CD14-positive monocyte (primary cell): ENCODE results near the gene RAB3C. TPM values are rescaled to one million over a fixed set of nuclear protein-coding genes. Genes with fewer than 3 reads are reported as not detected.

ENCODE experiments used
- DNase-seq, 3 donors: peaks; one replicate each; pipeline ENCODE4 v3.0.0-alpha.2; 2011 to 2022
- H2AFZ ChIP-seq: 2 replicates; pipeline ENCODE4 v1.6.0; 2012; ENCODE audit warnings: mild to moderate bottlenecking, low read depth, low read length, inconsistent platforms; ENCODE audit not compliant: insufficient read depth, poor library complexity, severe bottlenecking
- H3K27ac ChIP-seq, 2 donors: 1 replicate in 1 of 2; 2 replicates in 1 of 2; pipeline ENCODE4 v1.5.1; 2012 to 2013; ENCODE audit warnings: low read length in 2 of 2, control low read depth in 1 of 2, inconsistent platforms in 1 of 2, low read depth in 1 of 2, mild to moderate bottlenecking in 1 of 2
- H3K27me3 ChIP-seq, 2 donors: one replicate each; pipeline versions ENCODE4 v1.6.0 to v1.6.1; 2011 to 2013; ENCODE audit warnings: low read length in 2 of 2; ENCODE audit not compliant: control insufficient read depth in 2 of 2, insufficient read depth in 2 of 2
- H3K36me3 ChIP-seq, 2 donors: replicated peaks in 1 of 2; 1 replicate in 1 of 2; 2 replicates in 1 of 2; pipeline versions ENCODE4 v1.5.1 to v1.6.1; 2012 to 2013; ENCODE audit warnings: low read length in 2 of 2, control low read depth in 1 of 2, inconsistent platforms in 1 of 2, mild to moderate bottlenecking in 1 of 2; ENCODE audit not compliant: insufficient read depth in 2 of 2, control insufficient read depth in 1 of 2
- H3K4me1 ChIP-seq, 2 donors: 1 replicate in 1 of 2; 2 replicates in 1 of 2; pipeline versions ENCODE4 v1.5.1 to v1.6.1; 2012 to 2013; ENCODE audit warnings: low read length in 2 of 2, control low read depth in 1 of 2, inconsistent platforms in 1 of 2, mild to moderate bottlenecking in 1 of 2, moderate library complexity in 1 of 2; ENCODE audit not compliant: insufficient read depth in 2 of 2, control insufficient read depth in 1 of 2
- H3K4me2 ChIP-seq: replicated peaks from 2 replicates; pipeline ENCODE3; 2012; ENCODE audit warnings: low read length, moderate library complexity, mild to moderate bottlenecking; ENCODE audit not compliant: poor library complexity, severe bottlenecking; ENCODE audit errors: extremely low read depth
- H3K4me3 ChIP-seq, 3 experiments: fragments of 200-600 bp in 1 of 3; sonication (generic) in 1 of 3; replicated peaks in 1 of 3; 1 replicate in 2 of 3; 2 replicates in 1 of 3; pipeline ENCODE4 v1.5.1; 2011 to 2013; ENCODE audit warnings: low read length in 3 of 3, mild to moderate bottlenecking in 3 of 3, control low read depth in 2 of 3, low read depth in 2 of 3, inconsistent platforms in 1 of 3, moderate library complexity in 1 of 3
- H3K79me2 ChIP-seq: 2 replicates; pipeline ENCODE4 v1.6.0; 2012; ENCODE audit warnings: mild to moderate bottlenecking, control low read depth, inconsistent platforms, low read length, moderate library complexity; ENCODE audit not compliant: insufficient read depth
- H3K9ac ChIP-seq: 2 replicates; pipeline ENCODE4 v1.6.0; 2017; ENCODE audit warnings: low read length, mild to moderate bottlenecking; ENCODE audit not compliant: insufficient read depth, poor library complexity, severe bottlenecking
- H3K9me3 ChIP-seq, 2 donors: replicated peaks in 1 of 2; 1 replicate in 1 of 2; 2 replicates in 1 of 2; pipeline versions ENCODE4 v1.5.1 to v1.6.1; 2012 to 2013; ENCODE audit warnings: low read length in 2 of 2, control low read depth in 1 of 2; ENCODE audit not compliant: control insufficient read depth in 1 of 2, insufficient read depth in 1 of 2
- H4K20me1 ChIP-seq: 2 replicates; pipeline ENCODE4 v1.6.0; 2012; ENCODE audit warnings: mild to moderate bottlenecking, low read length, control low read depth, moderate library complexity; ENCODE audit not compliant: insufficient read depth
- H3K27ac Mint-ChIP-seq, 7 donors: one replicate each; pipeline ENCODE4 v1.8.0; 2020; ENCODE audit warnings: mild to moderate bottlenecking in 7 of 7, mixed read lengths in 7 of 7, moderate library complexity in 6 of 7, inconsistent platforms in 2 of 7
- H3K27me3 Mint-ChIP-seq, 3 donors: one replicate each; pipeline ENCODE4 v1.8.0; 2021 to 2022; ENCODE audit warnings: low read depth in 3 of 3, mild to moderate bottlenecking in 3 of 3, mixed read lengths in 3 of 3, moderate library complexity in 3 of 3, inconsistent platforms in 1 of 3
- H3K36me3 Mint-ChIP-seq, 2 donors: one replicate each; pipeline ENCODE4 v1.8.0; 2020; ENCODE audit warnings: mixed read lengths in 2 of 2, inconsistent platforms in 1 of 2, mild to moderate bottlenecking in 1 of 2
- H3K4me1 Mint-ChIP-seq: one replicate; pipeline ENCODE4 v1.8.0; 2020; ENCODE audit warnings: mild to moderate bottlenecking, mixed read lengths
- H3K4me3 Mint-ChIP-seq, 2 donors: one replicate each; pipeline ENCODE4 v1.8.0; 2020; ENCODE audit warnings: mild to moderate bottlenecking in 2 of 2, mixed read lengths in 2 of 2, moderate library complexity in 1 of 2
- H3K9me3 Mint-ChIP-seq, 7 donors: one replicate each; pipeline ENCODE4 v1.8.0; 2020 to 2022; ENCODE audit warnings: mixed read lengths in 7 of 7, mild to moderate bottlenecking in 6 of 7, moderate library complexity in 6 of 7, inconsistent platforms in 2 of 7
- WGBS: methylation state at CpG from one replicate; pipeline ENCODE4 v1.1.5; 2013; ENCODE audit warnings: missing lambda C conversion rate; ENCODE audit not compliant: insufficient coverage; 5-methylcytosine and 5-hydroxymethylcytosine counted together
- intact Hi-C, 2 donors: fragments of 100-400 bp; cut with micrococcal nuclease; formaldehyde crosslinking; loops; one replicate each; pipeline versions ENCODE4 v1.15.0 to v1.15.1; 2023
- polyA plus RNA-seq, 3 donors: library from polyadenylated mRNA; depleted of rRNA in 1 of 3; unstranded in 2 of 3; stranded (reverse) in 1 of 3; fragments of 300-500 nt in 2 of 3; fragments of >200 nt in 1 of 3; fragmentation: Illumina TruSeq in 2 of 3; gene quantifications; 1 replicate in 2 of 3; 2 replicates in 1 of 3; pipeline ENCODE4 v1.2.3, GENCODE V29; 2012 to 2021
- TF ChIP-seq, protein P1 (sequence below): fragments of 200-600 bp; IDR thresholded peaks from one replicate; pipeline ENCODE4 v1.8.0; 2022; ENCODE audit warnings: antibody characterized with exemption, mild to moderate bottlenecking

RAB3C gene
- polyA plus RNA-seq, 3 donors = under 0.01 to 0.81 TPM; not detected in 1

DNA sequence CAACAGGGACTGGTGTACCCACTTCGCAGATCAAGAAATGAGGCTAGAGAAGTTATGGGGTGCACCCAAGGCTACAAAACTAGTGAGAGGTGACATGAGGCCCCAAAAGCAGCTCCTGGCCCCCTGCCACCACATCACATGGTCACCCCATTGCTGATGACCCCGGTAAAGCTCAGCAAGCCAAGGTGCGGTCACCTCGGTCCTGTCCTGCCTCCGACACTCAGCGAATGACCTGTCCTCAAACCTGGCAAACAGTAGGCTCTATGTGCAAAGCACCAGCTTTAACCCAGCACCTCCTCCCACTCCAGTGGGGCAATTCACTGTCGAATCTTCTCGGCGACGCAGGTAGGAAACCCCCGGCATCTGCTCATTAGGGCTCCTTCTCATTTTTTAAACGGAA, 307.4 kb downstream of the RAB3C start:
- Mint-ChIP-seq H3K9me3 (no peaks in the 10 kb centered on the region), H3K27ac (no peak overlapping the region), H3K4me3 (no peak overlapping the region), H3K36me3 (no peaks in the 10 kb centered on the region), H3K27me3 (peaks cover 2 to 3% (median 2%) of the 10 kb centered on the region in 3 donors), H3K4me1 (peaks cover 12% of the 10 kb centered on the region)
- Histone ChIP-seq H3K36me3 (no peaks in the 10 kb centered on the region), H3K4me1 (no peaks in the 10 kb centered on the region), H3K9ac (no peak overlapping the region), H3K4me3 (no peak overlapping the region), H4K20me1 (no peaks in the 10 kb centered on the region), H2AFZ (no peak overlapping the region), H3K79me2 (no peaks in the 10 kb centered on the region), H3K9me3 (no peaks in the 10 kb centered on the region), H3K4me2 (no peak overlapping the region), H3K27ac (no peak overlapping the region), H3K27me3 (no peaks in the 10 kb centered on the region)
- TF ChIP-seq, protein P1, sequence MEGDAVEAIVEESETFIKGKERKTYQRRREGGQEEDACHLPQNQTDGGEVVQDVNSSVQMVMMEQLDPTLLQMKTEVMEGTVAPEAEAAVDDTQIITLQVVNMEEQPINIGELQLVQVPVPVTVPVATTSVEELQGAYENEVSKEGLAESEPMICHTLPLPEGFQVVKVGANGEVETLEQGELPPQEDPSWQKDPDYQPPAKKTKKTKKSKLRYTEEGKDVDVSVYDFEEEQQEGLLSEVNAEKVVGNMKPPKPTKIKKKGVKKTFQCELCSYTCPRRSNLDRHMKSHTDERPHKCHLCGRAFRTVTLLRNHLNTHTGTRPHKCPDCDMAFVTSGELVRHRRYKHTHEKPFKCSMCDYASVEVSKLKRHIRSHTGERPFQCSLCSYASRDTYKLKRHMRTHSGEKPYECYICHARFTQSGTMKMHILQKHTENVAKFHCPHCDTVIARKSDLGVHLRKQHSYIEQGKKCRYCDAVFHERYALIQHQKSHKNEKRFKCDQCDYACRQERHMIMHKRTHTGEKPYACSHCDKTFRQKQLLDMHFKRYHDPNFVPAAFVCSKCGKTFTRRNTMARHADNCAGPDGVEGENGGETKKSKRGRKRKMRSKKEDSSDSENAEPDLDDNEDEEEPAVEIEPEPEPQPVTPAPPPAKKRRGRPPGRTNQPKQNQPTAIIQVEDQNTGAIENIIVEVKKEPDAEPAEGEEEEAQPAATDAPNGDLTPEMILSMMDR = no peak
- intact Hi-C loops = loop anchor here (10.0 kb wide), 2 partner anchors 115 to 285 kb away; no protein-coding TSS in a partner anchor
- no peak for DNase-seq
- 92% methylated on average over 12 of the region's 12 CpGs for WGBS

DNA sequence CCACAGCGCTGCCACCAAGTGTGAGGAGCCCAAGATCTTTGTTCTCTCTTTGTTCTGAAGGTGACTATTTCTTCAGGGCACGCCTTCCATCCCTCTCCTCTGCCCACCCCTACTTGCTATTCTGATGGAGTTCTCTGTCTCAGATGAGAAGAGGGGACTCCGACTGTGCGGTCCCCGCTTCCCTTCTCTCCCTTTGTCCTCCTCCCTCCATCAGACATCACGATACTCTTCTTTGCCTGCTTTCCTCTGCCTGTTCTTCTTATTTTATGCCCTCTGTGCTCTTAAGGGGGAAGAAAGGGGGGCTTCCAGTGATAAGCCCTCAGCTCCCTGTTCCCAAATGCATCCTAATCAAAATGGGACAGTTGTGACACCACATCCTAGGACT, 307.8 kb downstream of the RAB3C start:
- H3K9me3 ChIP-seq = no peaks in the 10 kb centered on the region
- H3K4me3 ChIP-seq = no peak overlapping the region
- H2AFZ ChIP-seq = no peak overlapping the region
- Mint-ChIP-seq H3K9me3 (no peaks in the 10 kb centered on the region), H3K4me1 (peaks cover 12% of the 10 kb centered on the region), H3K36me3 (no peaks in the 10 kb centered on the region), H3K27me3 (peaks cover 2 to 3% (median 2%) of the 10 kb centered on the region in 3 donors), H3K4me3 (no peak overlapping the region), H3K27ac (no peak overlapping the region)
- H3K9ac ChIP-seq = no peak overlapping the region
- no peaks in the 10 kb centered on the region for H4K20me1 ChIP-seq
- H3K36me3 ChIP-seq = no peaks in the 10 kb centered on the region
- no peaks in the 10 kb centered on the region for H3K79me2 ChIP-seq
- TF ChIP-seq, protein P1 = no peak
- no peak for DNase-seq
- no peak overlapping the region for H3K4me2 ChIP-seq
- no peaks in the 10 kb centered on the region for H3K27me3 ChIP-seq
- WGBS = 86% methylated on average over 1 of the region's 6 CpGs
- no peaks in the 10 kb centered on the region for H3K4me1 ChIP-seq
- intact Hi-C loops = loop anchor here (10.0 kb wide), 2 partner anchors 114 to 284 kb away; no protein-coding TSS in a partner anchor
- no peak overlapping the region for H3K27ac ChIP-seq
